ENCODE data around the gene CCN2.

CCN2 gene

DNA sequence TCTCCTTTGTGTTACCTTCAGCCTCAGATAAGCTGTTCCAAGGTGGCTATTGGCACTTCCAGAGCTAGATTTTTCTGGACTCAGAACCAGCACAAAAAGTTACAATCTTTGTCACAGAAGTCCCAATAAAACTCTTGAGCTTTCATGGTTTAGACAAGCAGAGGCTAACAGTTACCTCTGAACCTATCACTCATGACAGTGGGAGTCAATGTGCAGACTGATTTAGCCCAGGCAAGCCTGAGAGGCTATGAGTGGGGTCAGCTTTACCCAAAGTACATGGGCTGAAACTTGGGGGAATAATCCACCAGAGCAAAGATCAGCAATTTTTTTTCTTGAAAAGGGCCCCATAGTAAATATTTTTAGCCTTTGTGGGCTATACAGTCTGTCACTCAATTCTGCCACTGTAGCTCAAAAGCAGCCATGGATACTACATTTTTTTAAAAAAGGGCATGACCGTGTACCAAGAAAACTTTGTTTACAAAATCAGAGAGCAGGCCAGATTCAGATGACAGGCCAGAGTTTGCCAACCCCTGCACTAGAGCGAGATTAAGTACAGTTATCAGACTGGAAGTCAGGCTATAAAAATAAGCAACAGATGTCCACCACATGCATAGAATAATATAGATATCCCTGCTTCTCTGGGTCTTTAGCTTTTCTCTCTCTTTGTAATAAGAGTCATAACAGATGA lies 20.0 kb downstream of the CCN2 start:
- H3K27me3 ChIP-seq (ENCODE audit: insufficient read depth, low read length), result no peaks in the 10 kb centered on the region
- H3K4me2 ChIP-seq (ENCODE audit: low read length), result no peak overlapping the region
- H3K27ac ChIP-seq (ENCODE audit: low read depth, low read length, poor library complexity, severe bottlenecking), result no peak overlapping the region
- H3K4me1 ChIP-seq (ENCODE audit: insufficient read depth, low read length, severe bottlenecking), result no peaks in the 10 kb centered on the region
- H3K79me2 ChIP-seq (ENCODE audit: insufficient read depth, low read length), result no peaks in the 10 kb centered on the region
- H3K9ac ChIP-seq (ENCODE audit: low read length), result no peak overlapping the region
- no peaks in the 10 kb centered on the region for H3K9me3 ChIP-seq (ENCODE audit: low read length)
- no peak overlapping the region for H3K4me3 ChIP-seq (ENCODE audit: low read depth, low read length, poor library complexity, severe bottlenecking)
- H4K20me1 ChIP-seq (ENCODE audit: insufficient read depth, low read length), result no peaks in the 10 kb centered on the region
- H2AFZ ChIP-seq (ENCODE audit: low read length), result no peak overlapping the region
- H3K36me3 ChIP-seq (ENCODE audit: insufficient read depth, low read length), result no peaks in the 10 kb centered on the region
- no peaks in the 10 kb centered on the region for H3K9me2 ChIP-seq (ENCODE audit: low read depth, low read length)
- no peak for TF ChIP-seq EZH2 (IDR thresholded peaks at IDR 0.05; ENCODE audit: borderline replicate concordance, low read length)
- TF ChIP-seq, protein P1, sequence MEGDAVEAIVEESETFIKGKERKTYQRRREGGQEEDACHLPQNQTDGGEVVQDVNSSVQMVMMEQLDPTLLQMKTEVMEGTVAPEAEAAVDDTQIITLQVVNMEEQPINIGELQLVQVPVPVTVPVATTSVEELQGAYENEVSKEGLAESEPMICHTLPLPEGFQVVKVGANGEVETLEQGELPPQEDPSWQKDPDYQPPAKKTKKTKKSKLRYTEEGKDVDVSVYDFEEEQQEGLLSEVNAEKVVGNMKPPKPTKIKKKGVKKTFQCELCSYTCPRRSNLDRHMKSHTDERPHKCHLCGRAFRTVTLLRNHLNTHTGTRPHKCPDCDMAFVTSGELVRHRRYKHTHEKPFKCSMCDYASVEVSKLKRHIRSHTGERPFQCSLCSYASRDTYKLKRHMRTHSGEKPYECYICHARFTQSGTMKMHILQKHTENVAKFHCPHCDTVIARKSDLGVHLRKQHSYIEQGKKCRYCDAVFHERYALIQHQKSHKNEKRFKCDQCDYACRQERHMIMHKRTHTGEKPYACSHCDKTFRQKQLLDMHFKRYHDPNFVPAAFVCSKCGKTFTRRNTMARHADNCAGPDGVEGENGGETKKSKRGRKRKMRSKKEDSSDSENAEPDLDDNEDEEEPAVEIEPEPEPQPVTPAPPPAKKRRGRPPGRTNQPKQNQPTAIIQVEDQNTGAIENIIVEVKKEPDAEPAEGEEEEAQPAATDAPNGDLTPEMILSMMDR (IDR thresholded peaks at IDR 0.05; ENCODE audit: low read length), result no peak
- H3F3A ChIP-seq (ENCODE audit: insufficient read depth, low read length), result no peaks in the 10 kb centered on the region

DNA sequence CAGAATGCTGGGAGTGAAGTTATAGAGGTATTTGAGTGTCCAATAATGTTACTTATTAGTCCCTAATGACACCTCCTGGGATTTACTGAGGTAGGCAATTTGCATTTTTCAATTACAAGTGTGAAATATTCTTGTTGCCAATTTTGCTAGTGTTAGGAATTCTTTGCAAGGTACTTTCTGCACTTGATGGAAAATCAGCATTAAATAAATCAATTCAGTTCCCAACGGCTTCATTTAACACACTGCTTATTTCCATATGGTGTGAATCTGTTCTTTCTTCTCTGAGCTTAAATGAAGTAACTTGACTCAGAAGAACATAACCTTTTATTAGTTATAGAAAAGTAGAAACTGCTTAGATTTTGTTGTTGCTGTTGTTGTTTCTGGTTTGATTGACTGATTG lies 21.2 kb downstream of the CCN2 start:
- H3F3A ChIP-seq (ENCODE audit: insufficient read depth, low read length), result no peaks in the 10 kb centered on the region
- no peaks in the 10 kb centered on the region for H3K27me3 ChIP-seq (ENCODE audit: insufficient read depth, low read length)
- no peaks in the 10 kb centered on the region for H4K20me1 ChIP-seq (ENCODE audit: insufficient read depth, low read length)
- H3K4me2 ChIP-seq (ENCODE audit: low read length), result no peak overlapping the region
- TF ChIP-seq, protein P1 (IDR thresholded peaks at IDR 0.05; ENCODE audit: low read length), result no peak
- no peak for TF ChIP-seq EZH2 (IDR thresholded peaks at IDR 0.05; ENCODE audit: borderline replicate concordance, low read length)
- no peak overlapping the region for H2AFZ ChIP-seq (ENCODE audit: low read length)
- H3K36me3 ChIP-seq (ENCODE audit: insufficient read depth, low read length), result no peaks in the 10 kb centered on the region
- no peaks in the 10 kb centered on the region for H3K79me2 ChIP-seq (ENCODE audit: insufficient read depth, low read length)
- H3K27ac ChIP-seq (ENCODE audit: low read depth, low read length, poor library complexity, severe bottlenecking), result no peak overlapping the region
- H3K4me1 ChIP-seq (ENCODE audit: insufficient read depth, low read length, severe bottlenecking), result no peaks in the 10 kb centered on the region
- no peaks in the 10 kb centered on the region for H3K9me3 ChIP-seq (ENCODE audit: low read length)
- H3K9me2 ChIP-seq (ENCODE audit: low read depth, low read length), result no peaks in the 10 kb centered on the region
- H3K4me3 ChIP-seq (ENCODE audit: low read depth, low read length, poor library complexity, severe bottlenecking), result no peak overlapping the region
- no peak overlapping the region for H3K9ac ChIP-seq (ENCODE audit: low read length)

DNA sequence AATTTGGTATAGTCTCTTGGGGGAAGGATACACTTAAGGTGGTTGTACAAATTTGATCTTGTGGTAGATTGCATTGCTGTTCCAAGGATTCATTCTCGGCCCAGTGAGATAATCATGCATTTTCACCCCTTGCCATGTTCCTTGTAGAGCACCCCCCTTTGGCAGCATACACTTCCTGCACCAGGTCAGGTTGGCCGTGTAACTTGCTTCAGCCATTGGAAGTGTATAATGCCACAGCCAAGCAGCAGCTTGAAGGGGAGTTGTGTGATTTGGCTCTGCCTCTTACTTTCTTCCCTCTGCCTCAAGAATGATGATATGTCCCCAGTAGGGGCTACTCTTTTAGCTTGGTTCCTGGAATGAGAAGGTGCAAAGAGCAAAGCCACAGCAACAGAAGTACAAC lies 21.9 kb downstream of the CCN2 start:
- Histone ChIP-seq H3K4me2 (ENCODE audit: low read length) (no peak overlapping the region), H3F3A (ENCODE audit: insufficient read depth, low read length) (no peaks in the 10 kb centered on the region), H3K79me2 (ENCODE audit: insufficient read depth, low read length) (no peaks in the 10 kb centered on the region), H3K4me3 (ENCODE audit: low read depth, low read length, poor library complexity, severe bottlenecking) (no peak overlapping the region), H3K27me3 (ENCODE audit: insufficient read depth, low read length) (no peaks in the 10 kb centered on the region), H2AFZ (ENCODE audit: low read length) (no peak overlapping the region), H3K4me1 (ENCODE audit: insufficient read depth, low read length, severe bottlenecking) (no peaks in the 10 kb centered on the region), H3K9ac (ENCODE audit: low read length) (no peak overlapping the region), H3K9me2 (ENCODE audit: low read depth, low read length) (no peaks in the 10 kb centered on the region), H3K9me3 (ENCODE audit: low read length) (no peaks in the 10 kb centered on the region), H3K27ac (ENCODE audit: low read depth, low read length, poor library complexity, severe bottlenecking) (no peak overlapping the region), H3K36me3 (ENCODE audit: insufficient read depth, low read length) (no peaks in the 10 kb centered on the region), H4K20me1 (ENCODE audit: insufficient read depth, low read length) (no peaks in the 10 kb centered on the region)
- TF ChIP-seq, protein P1 (IDR thresholded peaks at IDR 0.05; ENCODE audit: low read length), result peak; percentile 30; the same call in 1 of the 2 replicates
- no peak for TF ChIP-seq EZH2 (IDR thresholded peaks at IDR 0.05; ENCODE audit: borderline replicate concordance, low read length)
